GM21576 (cell line): ENCODE measurements around the gene SLC29A3.

Source experiments
- ATAC-seq: cut with Tn5 transposase; IDR thresholded peaks from one replicate; pipeline ENCODE4 v1.9.1; 2021; ENCODE audit warnings: mild to moderate bottlenecking, moderate library complexity; ENCODE audit not compliant: unreplicated experiment

The SLC29A3 gene

GRCh38 chr10:71390461-71390835 is 71.4 kb downstream of the SLC29A3 start:
- no peak for ATAC-seq

DNA sequence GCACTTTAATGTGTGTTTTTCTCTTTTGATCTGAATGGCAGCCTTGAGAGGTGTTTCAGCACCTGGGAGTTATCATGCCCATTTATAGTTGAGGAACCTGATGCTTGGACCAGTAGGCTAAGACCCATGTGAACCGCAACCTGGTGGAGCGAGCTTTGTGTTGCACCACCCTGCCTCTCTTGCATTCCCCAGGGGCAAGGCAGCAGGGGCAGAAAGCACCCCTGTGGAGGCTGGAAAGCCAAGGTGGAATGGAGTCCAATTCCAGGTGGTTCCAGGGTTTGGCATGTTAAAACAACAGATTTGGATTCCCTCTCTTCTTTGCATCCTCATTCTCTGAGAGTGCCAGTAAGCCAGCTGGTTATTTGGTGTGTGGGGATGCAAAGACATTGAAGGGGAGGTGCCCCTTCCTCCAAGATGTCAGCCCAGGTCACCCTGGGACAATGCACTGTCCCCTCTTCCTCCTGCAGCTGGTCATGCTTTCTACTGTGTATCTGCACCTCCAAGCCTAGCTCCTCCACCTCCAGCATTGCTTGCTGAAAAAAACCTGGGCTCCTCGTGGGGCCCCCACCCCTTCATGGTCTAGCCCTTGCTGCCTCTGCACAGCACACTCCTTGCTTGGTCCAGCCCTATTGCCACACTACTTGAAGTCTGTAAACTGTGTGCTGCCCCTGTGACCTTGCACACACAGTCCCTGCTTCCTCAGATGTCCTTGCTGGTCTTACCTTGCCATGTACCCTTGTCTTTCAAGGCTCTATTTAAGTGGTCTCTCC is 72.0 kb downstream of the SLC29A3 start:
- no peak for ATAC-seq

- ATAC-seq: no peak
Measured at GRCh38 chr10:71391701-71392100, 72.6 kb downstream of the SLC29A3 start.

DNA sequence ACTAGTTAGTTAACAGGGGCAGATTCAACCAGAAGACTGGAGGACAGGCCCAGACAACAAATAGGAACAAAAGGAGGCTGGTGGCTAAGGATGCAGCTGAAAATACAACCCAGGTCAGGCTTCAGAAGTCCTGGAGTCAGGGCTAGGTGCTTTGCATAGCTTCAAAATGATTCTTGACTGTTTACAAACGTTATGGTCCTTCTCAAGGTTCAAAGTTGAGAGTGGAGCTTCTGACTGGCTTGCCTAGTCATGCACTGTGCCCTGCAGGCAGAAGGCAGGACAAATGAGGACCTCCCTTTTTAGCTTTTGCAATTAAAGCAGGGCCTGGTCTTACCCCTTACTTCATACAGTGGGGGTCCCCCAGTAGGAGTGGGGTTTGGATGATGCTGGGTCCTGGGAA is 73.2 kb downstream of the SLC29A3 start:
- no peak for ATAC-seq

DNA sequence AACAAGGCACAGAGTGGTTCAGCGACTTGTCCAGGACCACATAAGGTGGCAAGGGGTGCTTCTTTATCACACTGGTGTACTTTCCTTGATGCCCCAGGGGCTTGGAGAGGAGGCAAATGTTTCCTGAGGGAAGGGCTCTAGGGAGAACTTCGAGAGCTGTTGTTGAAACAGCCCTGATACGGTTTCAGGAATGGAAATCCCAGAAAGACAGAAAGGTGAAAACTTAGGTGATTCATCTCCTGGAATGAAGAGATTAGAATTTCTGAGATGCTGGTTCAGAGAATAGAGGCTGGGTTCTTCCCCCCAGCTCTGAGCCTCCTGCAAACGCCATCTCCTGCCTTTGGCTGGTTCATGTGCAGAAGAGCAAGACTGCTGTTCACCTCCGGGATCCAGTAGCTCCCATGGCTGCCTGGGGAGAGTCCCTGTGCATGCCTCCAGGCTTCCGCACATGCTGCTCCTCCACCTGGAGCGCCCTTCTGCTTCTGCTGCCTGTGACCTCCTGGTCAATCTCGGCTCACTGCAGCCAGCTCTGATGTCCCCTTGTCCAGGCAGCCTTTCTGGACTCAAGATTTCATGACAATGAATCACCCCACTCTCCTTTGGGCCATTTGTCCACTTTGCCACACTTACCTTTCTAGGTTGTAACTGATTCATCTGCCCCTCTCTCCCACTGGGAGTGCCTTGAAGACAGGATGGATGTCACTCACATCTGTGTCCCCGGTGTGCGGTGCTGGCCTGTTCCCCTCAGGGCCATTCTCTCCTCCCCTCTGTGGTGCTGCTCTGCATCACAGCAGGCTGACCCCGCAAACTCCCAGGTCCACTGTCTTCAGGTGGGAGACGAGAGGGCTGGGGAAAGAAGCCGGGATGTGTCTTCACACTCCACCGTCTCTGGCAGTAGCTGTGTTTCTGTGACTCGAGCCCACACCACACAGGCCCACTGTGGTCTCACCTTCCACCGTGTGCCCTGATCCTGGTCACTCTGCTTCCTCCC is 74.0 kb downstream of the SLC29A3 start:
- ATAC-seq: no peak

- ATAC-seq: no peak
Measured at GRCh38 chr10:71393841-71394475, 74.9 kb downstream of the SLC29A3 start.

- ATAC-seq: no peak
Measured at GRCh38 chr10:71394926-71395562, 76.0 kb downstream of the SLC29A3 start.

GRCh38 chr10:71395621-71396020 is 76.6 kb downstream of the SLC29A3 start:
- ATAC-seq: no peak

- no peak for ATAC-seq
Measured at GRCh38 chr10:71396084-71396710, 77.1 kb downstream of the SLC29A3 start.

- ATAC-seq: no peak
Measured at GRCh38 chr10:71396711-71397295, 77.7 kb downstream of the SLC29A3 start, which contains the start of gene CDH23. CDH23 (plus strand) TSS chr10:71396920; CDS start chr10:71439832, 42,912 bp downstream.

- ATAC-seq: no peak
Measured at GRCh38 chr10:71397296-71398212, 78.5 kb downstream of the SLC29A3 start.

- ATAC-seq: no peak
Measured at GRCh38 chr10:71398976-71399375, 79.9 kb downstream of the SLC29A3 start.

DNA sequence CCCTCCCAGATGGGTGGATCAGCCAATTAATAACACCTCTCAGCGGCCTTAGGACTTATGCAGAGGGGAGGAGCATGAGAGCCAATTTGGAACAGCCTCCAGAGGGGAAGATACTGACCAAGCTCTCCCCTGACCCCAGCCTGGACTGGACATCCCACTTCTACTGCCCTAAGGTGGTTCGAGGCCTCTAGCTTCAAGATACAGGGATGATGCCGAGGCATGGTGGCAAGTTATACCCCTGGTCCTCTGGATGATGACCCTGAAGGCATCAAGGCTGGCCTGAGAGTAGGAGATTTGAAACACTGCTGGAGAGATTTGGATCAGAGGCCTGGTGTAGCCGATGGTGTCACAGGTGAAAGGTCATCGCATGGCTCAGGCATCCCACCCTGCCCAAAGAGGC is 80.9 kb downstream of the SLC29A3 start:
- no peak for ATAC-seq

DNA sequence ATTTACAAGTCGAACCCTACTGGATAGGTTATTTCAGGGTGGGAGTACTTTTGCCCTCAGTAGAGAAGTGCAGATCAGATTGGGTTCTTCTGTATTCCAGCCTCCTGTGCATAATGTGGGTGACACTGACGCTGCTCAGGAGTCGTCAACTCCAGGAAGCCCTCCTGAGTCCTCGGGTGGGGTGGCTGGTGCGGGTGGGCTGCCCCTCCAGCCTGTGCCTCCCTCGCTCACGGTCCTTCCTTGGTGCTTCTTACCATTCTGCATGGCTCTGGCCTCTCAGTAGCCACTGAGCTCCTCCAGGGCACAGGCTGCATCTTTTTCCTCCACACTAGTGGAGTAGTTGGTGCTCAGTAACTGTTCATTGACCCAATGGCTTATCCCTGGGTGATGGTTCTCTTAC is 82.0 kb downstream of the SLC29A3 start:
- ATAC-seq: no peak

DNA sequence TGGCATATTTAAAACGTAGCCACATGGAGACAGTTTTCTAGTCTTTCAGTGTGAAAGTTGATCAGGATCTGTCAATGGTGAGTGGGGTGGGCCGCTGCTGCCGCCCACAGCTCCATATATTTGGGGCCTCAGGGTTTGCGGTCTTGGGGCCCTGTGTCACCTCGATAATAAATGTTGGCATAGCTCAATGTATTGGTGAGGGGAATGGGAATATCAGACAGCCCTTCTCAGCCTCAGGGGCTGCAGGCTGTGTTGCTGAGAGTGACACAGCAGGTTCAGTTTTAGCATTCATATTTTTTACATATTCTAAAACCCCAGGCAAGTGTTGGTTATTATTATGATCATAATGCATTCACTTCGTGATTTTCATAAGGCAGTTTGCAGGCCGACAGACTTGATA is 82.9 kb downstream of the SLC29A3 start:
- no peak for ATAC-seq

DNA sequence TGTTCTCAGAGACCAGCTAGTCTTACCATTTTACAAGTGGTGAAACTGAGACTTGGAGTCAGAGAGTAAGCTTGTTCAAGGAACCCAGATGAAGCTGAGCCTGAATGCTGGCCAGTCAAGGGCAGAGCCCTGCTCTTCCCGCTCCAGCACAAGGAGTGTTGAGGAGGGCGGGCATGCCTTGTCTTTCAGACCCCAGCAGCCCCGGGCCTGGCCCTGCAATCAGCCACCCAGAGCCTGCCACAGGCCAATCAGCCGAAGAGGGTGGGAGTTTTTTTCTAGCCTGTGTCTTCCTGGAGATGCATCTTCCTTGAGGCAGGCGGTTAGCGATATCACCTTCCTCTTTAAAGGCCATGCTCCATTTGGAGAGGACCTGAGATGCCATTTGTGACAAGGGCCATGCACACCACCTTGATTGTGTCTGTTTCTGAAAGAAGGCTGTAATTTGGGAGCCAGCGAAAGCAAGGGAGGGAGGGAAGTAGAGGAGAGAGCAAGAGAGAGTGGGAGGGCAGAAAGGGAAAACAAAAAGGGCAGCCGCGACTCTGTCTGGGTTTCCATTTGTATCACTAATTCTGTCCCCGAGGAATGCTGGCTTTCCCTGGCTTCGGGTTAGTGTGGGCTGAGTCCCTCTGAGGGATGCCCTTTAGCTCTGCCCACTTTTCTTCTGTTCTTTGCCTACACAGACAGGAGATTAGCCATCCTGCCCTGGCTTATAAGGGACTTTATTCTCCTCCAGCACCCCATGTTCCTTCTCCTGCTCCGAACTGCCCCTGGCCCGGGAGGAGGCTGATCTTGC is 85.6 kb downstream of the SLC29A3 start:
- no peak for ATAC-seq

GRCh38 chr10:71406878-71407277 is 87.8 kb downstream of the SLC29A3 start:
- ATAC-seq: no peak
